Thyroid gland (tissue), 4 donors: ENCODE data around the gene ABCB8. TPM values are rescaled to one million over a fixed set of nuclear protein-coding genes. Genes with fewer than 3 reads are reported as not detected.
A peak's percentile ranks its signal among the peaks of the same experiment; 100 is the strongest.

Experiments used
- DNase-seq, 2 donors: peaks; one replicate each; pipeline ENCODE4 v3.0.0-alpha.2; 2019
- H3K27ac ChIP-seq, 3 donors: fragments of 200-600 bp; sonication (generic); 1 replicate in 2 of 3; 2 replicates in 1 of 3; pipeline ENCODE4 v1.5.1; 2016 to 2019; ENCODE audit warnings: mild to moderate bottlenecking in 1 of 3, moderate library complexity in 1 of 3
- H3K27me3 ChIP-seq: fragments of 200-600 bp; sonication (generic); one replicate; pipeline ENCODE4 v1.5.1; 2019
- H3K36me3 ChIP-seq, 2 donors: fragments of 200-600 bp; sonication (generic); one replicate each; pipeline ENCODE4 v1.5.1; 2016 to 2019
- H3K4me1 ChIP-seq, 2 donors: fragments of 200-600 bp; sonication (generic); one replicate each; pipeline ENCODE4 v1.5.1; 2017 to 2019
- H3K4me3 ChIP-seq, 3 donors: fragments of 200-600 bp; sonication (generic); replicated peaks in 1 of 3; 1 replicate in 2 of 3; 2 replicates in 1 of 3; pipeline ENCODE4 v1.5.1; 2016; ENCODE audit warnings: mild to moderate bottlenecking in 1 of 3
- H3K9me3 ChIP-seq: fragments of 200-600 bp; sonication (generic); one replicate; pipeline ENCODE4 v1.5.1; 2017
- CTCF ChIP-seq, 6 experiments: fragments of 200-600 bp in 3 of 6; fragments of 450-650 bp in 3 of 6; sonication (generic) in 3 of 6; IDR thresholded peaks; one replicate each; pipeline ENCODE4 v1.5.1; 2016 to 2019; ENCODE audit warnings: antibody characterized with exemption in 6 of 6, mild to moderate bottlenecking in 2 of 6, inconsistent platforms in 1 of 6, moderate library complexity in 1 of 6
- POLR2A ChIP-seq, 2 donors: fragments of 450-650 bp; IDR thresholded peaks; one replicate each; pipeline ENCODE4 v1.6.1; 2017; ENCODE audit warnings: antibody characterized with exemption in 2 of 2, mild to moderate bottlenecking in 2 of 2, moderate library complexity in 1 of 2
- WGBS, 2 donors: methylation state at CpG; one replicate each; pipeline ENCODE4 v1.1.5; 2017; 5-methylcytosine and 5-hydroxymethylcytosine counted together
- intact Hi-C: fragments of 100-400 bp; cut with DNase I; formaldehyde crosslinking; loops from one replicate; pipeline ENCODE4 v1.15.1; 2023
- total RNA-seq, 4 donors: library from RNA; depleted of rRNA; stranded (reverse); fragments of >200 nt; gene quantifications; one replicate each; pipeline ENCODE4 v1.2.3, GENCODE V29; 2016

Gene ABCB8
- total RNA-seq, 4 donors from 2014 or later: 39.0 to 74.2 (median 60.9) TPM

DNA sequence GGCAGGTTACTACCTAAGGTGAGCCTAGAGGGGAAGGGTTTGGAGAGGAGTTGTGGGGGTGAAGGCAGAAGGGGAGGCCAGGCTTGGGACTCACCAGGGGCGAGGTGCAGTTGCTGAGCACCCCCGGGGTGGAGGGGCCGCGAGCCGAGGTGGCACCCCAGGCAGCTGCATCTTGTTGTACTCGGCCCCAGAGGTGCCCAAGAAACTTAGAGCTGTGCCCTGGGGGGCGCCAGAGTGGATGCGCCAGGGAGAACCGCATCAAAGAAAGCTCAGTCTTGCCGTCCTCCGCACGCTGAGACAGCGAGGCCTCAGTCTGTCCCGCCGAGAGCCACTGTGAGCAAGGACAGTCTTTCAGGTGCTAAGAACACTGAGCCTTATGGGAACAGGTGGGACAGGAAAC, 11.3 kb upstream of the ABCB8 start:
- intact Hi-C loops: no loop called here
- TF ChIP-seq POLR2A (IDR thresholded peaks at IDR 0.05): no peak
- TF ChIP-seq CTCF (IDR thresholded peaks at IDR 0.05): no peak
- DNase-seq: no peak
- no peaks in the 10 kb centered on the region for H3K9me3 ChIP-seq
- H3K27ac ChIP-seq: no peak overlapping the region
- H3K36me3 ChIP-seq: no peaks in the 10 kb centered on the region
- H3K4me3 ChIP-seq: no peak overlapping the region
- 87 to 93% methylated on average over 13 to 15 of the region's 15 CpGs for WGBS, 2 donors
- H3K27me3 ChIP-seq: peaks cover 4% of the 10 kb centered on the region
- H3K4me1 ChIP-seq: peaks cover 7 to 26% of the 10 kb centered on the region in 2 donors

- H3K36me3 ChIP-seq: no peaks in the 10 kb centered on the region
- intact Hi-C loops: no loop called here
- DNase-seq: no peak
- peaks cover 7 to 26% of the 10 kb centered on the region in 2 donors for H3K4me1 ChIP-seq
- no peak overlapping the region for H3K4me3 ChIP-seq
- no peaks in the 10 kb centered on the region for H3K9me3 ChIP-seq
- TF ChIP-seq CTCF (IDR thresholded peaks at IDR 0.05) (no peak), POLR2A (IDR thresholded peaks at IDR 0.05) (no peak)
- H3K27ac ChIP-seq: no peak overlapping the region
- WGBS, 2 donors: 51% methylated on average over 5 to 13 of the region's 13 CpGs
- peaks cover 4% of the 10 kb centered on the region for H3K27me3 ChIP-seq
These were observed 10.8 kb upstream of the ABCB8 start for GRCh38 chr7:151017370-151017952.

- Histone ChIP-seq H3K4me1 (peaks cover 7 to 26% of the 10 kb centered on the region in 2 donors), H3K27me3 (peaks cover 4% of the 10 kb centered on the region), H3K4me3 (no peak overlapping the region), H3K27ac (no peak overlapping the region), H3K36me3 (no peaks in the 10 kb centered on the region), H3K9me3 (no peaks in the 10 kb centered on the region)
- intact Hi-C loops: no loop called here
- 6 to 10% methylated on average over 17 to 34 of the region's 34 CpGs for WGBS, 2 donors
- TF ChIP-seq CTCF (IDR thresholded peaks at IDR 0.05) (peak; percentile 61 to 90 (median 70)), POLR2A (IDR thresholded peaks at IDR 0.05) (no peak)
- DNase-seq: peak; percentile 49 to 50
These were observed 10.3 kb upstream of the ABCB8 start for GRCh38 chr7:151017953-151018420.

- WGBS, 2 donors: 3% methylated on average over 39 of the region's 82 CpGs; no CpG with 5 or more reads in 1 of the 2 donors
- intact Hi-C loops: no loop called here
- Histone ChIP-seq H3K36me3 (no peaks in the 10 kb centered on the region), H3K4me3 (no peak overlapping the region), H3K27ac (no peak overlapping the region), H3K4me1 (peaks cover 4 to 21% of the 10 kb centered on the region in 2 donors), H3K27me3 (peaks cover under 1% of the 10 kb centered on the region), H3K9me3 (no peaks in the 10 kb centered on the region)
- peak; percentile 40 to 56 for DNase-seq
- TF ChIP-seq POLR2A (IDR thresholded peaks at IDR 0.05): no peak
- TF ChIP-seq CTCF (IDR thresholded peaks at IDR 0.05): peak in 1 of 6 experiments; percentile 4
These were observed 9.7 kb upstream of the ABCB8 start for GRCh38 chr7:151018421-151019129.

DNA sequence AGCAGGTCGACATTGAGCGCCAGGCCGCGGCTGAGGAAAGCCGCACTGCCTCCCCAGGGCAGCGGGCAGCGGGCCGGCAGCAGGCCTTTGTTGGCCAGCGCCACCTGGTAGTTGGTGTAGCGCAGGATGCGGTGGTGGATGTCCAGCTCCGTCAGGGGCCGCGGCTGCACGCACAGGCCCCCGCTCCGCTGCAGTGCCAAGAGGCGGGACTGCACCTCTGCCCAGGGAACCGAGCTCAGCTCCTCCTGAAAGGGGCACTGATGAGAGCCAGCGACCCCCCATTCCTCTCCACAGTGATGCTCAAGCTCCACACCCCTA, 9.2 kb upstream of the ABCB8 start:
- intact Hi-C loops: no loop called here
- Histone ChIP-seq H3K4me3 (no peak overlapping the region), H3K4me1 (peaks cover 0 to 16% of the 10 kb centered on the region in 2 donors), H3K27ac (no peak overlapping the region), H3K9me3 (no peaks in the 10 kb centered on the region), H3K27me3 (no peaks in the 10 kb centered on the region), H3K36me3 (no peaks in the 10 kb centered on the region)
- no peak for TF ChIP-seq CTCF (IDR thresholded peaks at IDR 0.05)
- TF ChIP-seq POLR2A (IDR thresholded peaks at IDR 0.05): no peak
- WGBS, 2 donors: 8 to 38% methylated on average over 3 to 4 of the region's 20 CpGs
- no peak for DNase-seq
